Endodermal cell (in vitro differentiated cells): ENCODE results near the gene SNX14. TPM values are rescaled to one million over a fixed set of nuclear protein-coding genes. Genes with fewer than 3 reads are reported as not detected.
"Not testable (repeated sequence)": the region's sequence is repeated elsewhere in the genome, so short reads cannot be mapped to it uniquely, and the experiment has no call there.

Experiments used
- DNase-seq: peaks from one replicate; pipeline ENCODE4 v3.0.0-alpha.2; 2017
- H3K27ac ChIP-seq: 2 replicates; pipeline ENCODE4 v1.5.1; 2013; ENCODE audit warnings: mild to moderate bottlenecking, low read depth, low read length, moderate library complexity
- H3K27me3 ChIP-seq: 2 replicates; pipeline ENCODE4 v1.6.1; 2013; ENCODE audit warnings: mild to moderate bottlenecking, low read length, moderate library complexity; ENCODE audit not compliant: insufficient read depth, control insufficient read depth, poor library complexity, severe bottlenecking
- H3K36me3 ChIP-seq: 2 replicates; pipeline ENCODE4 v1.7.0; 2013; ENCODE audit warnings: mild to moderate bottlenecking, low read length, moderate library complexity; ENCODE audit not compliant: control insufficient read depth, insufficient read depth
- H3K4me1 ChIP-seq: one replicate; pipeline ENCODE4 v1.7.0; 2013; ENCODE audit warnings: low read length; ENCODE audit not compliant: control insufficient read depth, insufficient read depth
- H3K4me3 ChIP-seq: 2 replicates; pipeline ENCODE4 v1.5.1; 2013; ENCODE audit warnings: mild to moderate bottlenecking, low read length, moderate library complexity
- H3K9ac ChIP-seq: 2 replicates; pipeline ENCODE4 v1.6.1; 2013; ENCODE audit warnings: mild to moderate bottlenecking, low read length, moderate library complexity; ENCODE audit not compliant: poor library complexity, severe bottlenecking; ENCODE audit errors: extremely low read depth
- H3K9me3 ChIP-seq: 2 replicates; pipeline ENCODE4 v1.6.1; 2013; ENCODE audit warnings: mild to moderate bottlenecking, low read length, moderate library complexity; ENCODE audit not compliant: control insufficient read depth
- H3K27ac Mint-ChIP-seq: 2 replicates; pipeline ENCODE4 v1.8.0; 2020; ENCODE audit warnings: mixed read lengths
- H3K27me3 Mint-ChIP-seq: 2 replicates; pipeline ENCODE4 v1.8.0; 2021; ENCODE audit warnings: mild to moderate bottlenecking, mixed read lengths; ENCODE audit not compliant: insufficient read depth
- H3K36me3 Mint-ChIP-seq: 2 replicates; pipeline ENCODE4 v1.8.0; 2020; ENCODE audit warnings: low read depth, mixed read lengths
- H3K4me1 Mint-ChIP-seq: 2 replicates; pipeline ENCODE4 v1.8.0; 2020; ENCODE audit warnings: mixed read lengths
- H3K4me3 Mint-ChIP-seq: 2 replicates; pipeline ENCODE4 v1.8.0; 2020; ENCODE audit warnings: mild to moderate bottlenecking, moderate library complexity, mixed read lengths
- H3K9me3 Mint-ChIP-seq: 2 replicates; pipeline ENCODE4 v1.8.0; 2020; ENCODE audit warnings: mild to moderate bottlenecking, mixed read lengths
- CTCF ChIP-seq: fragments of 200-600 bp; sonication (generic); conservative IDR thresholded peaks from 2 replicates; pipeline ENCODE4 v1.5.0; 2021; ENCODE audit warnings: antibody characterized with exemption, mild to moderate bottlenecking
- WGBS, 2 experiments: methylation state at CpG; one replicate each; pipeline versions ENCODE4 v1.1.5 to v1.1.7; 2013; ENCODE audit warnings: missing lambda C conversion rate in 2 of 2, mixed read lengths in 1 of 2; ENCODE audit not compliant: insufficient coverage in 1 of 2, insufficient read length in 1 of 2; 5-methylcytosine and 5-hydroxymethylcytosine counted together
- total RNA-seq, 2 donors: library from RNA; stranded (reverse); fragmentation: NEBNext Ultra II Directional in 1 of 2; extraction: Animal tissue kit (Norgen Biotek cat#: 25700) in 1 of 2; gene quantifications; 2 replicates in 1 of 2; 3 replicates in 1 of 2; pipeline ENCODE4 v1.2.1, GENCODE V29; 2021

Gene SNX14
- total RNA-seq, 2 donors from 2014 or later = 61.3 to 69.6 TPM

GRCh38 chr6:85637579-85637978 is 43.9 kb upstream of the SNX14 start:
- Histone ChIP-seq H3K4me1 (no peaks in the 10 kb centered on the region), H3K36me3 (peaks cover 84% of the 10 kb centered on the region), H3K9me3 (peaks cover 3% of the 10 kb centered on the region), H3K27me3 (no peaks in the 10 kb centered on the region), H3K27ac (no peak overlapping the region), H3K4me3 (no peak overlapping the region), H3K9ac (no peak overlapping the region)
- no peak for TF ChIP-seq CTCF
- Mint-ChIP-seq H3K4me3 (no peak overlapping the region), H3K36me3 (peaks cover 81% of the 10 kb centered on the region), H3K4me1 (peaks cover 20% of the 10 kb centered on the region), H3K27me3 (no peaks in the 10 kb centered on the region), H3K27ac (no peak overlapping the region), H3K9me3 (no peaks in the 10 kb centered on the region)
- DNase-seq = no peak
- WGBS, 2 experiments = 75 to 96% methylated on average over 2 to 3 of the region's 3 CpGs

- H3K4me1 ChIP-seq = no peaks in the 10 kb centered on the region
- H3K36me3 Mint-ChIP-seq = peaks cover 84% of the 10 kb centered on the region
- H3K36me3 ChIP-seq = peaks cover 94% of the 10 kb centered on the region
- 92 to 97% methylated on average over 5 to 6 of the region's 6 CpGs for WGBS, 2 experiments
- no peak for TF ChIP-seq CTCF
- no peak overlapping the region for H3K4me3 ChIP-seq
- H3K27ac Mint-ChIP-seq = no peak overlapping the region
- H3K9ac ChIP-seq = no peak overlapping the region
- H3K4me1 Mint-ChIP-seq = no peaks in the 10 kb centered on the region
- H3K27me3 Mint-ChIP-seq = no peaks in the 10 kb centered on the region
- H3K9me3 ChIP-seq = no peaks in the 10 kb centered on the region
- H3K9me3 Mint-ChIP-seq = no peaks in the 10 kb centered on the region
- no peak for DNase-seq
- H3K4me3 Mint-ChIP-seq = no peak overlapping the region
- no peaks in the 10 kb centered on the region for H3K27me3 ChIP-seq
- no peak overlapping the region for H3K27ac ChIP-seq
Observed at GRCh38 chr6:85632164-85632942, 38.7 kb upstream of the SNX14 start.

- not testable (repeated sequence) for H3K4me3 Mint-ChIP-seq, DNase-seq
Observed at GRCh38 chr6:85631117-85631516, 37.5 kb upstream of the SNX14 start.

More at GRCh38 chr6:85631117-85631516, 37.5 kb upstream of the SNX14 start:
- not testable (repeated sequence) for H3K27me3 Mint-ChIP-seq, H3K4me1 ChIP-seq, H3K27ac Mint-ChIP-seq, H3K9ac ChIP-seq, H3K4me3 ChIP-seq, H3K9me3 ChIP-seq, H3K9me3 Mint-ChIP-seq, H3K27me3 ChIP-seq, H3K4me1 Mint-ChIP-seq, H3K27ac ChIP-seq
- H3K36me3 Mint-ChIP-seq = peaks cover 84% of the 10 kb centered on the region
- WGBS, 2 experiments = 75 to 97% methylated on average over 1 to 5 of the region's 5 CpGs
- peaks cover 94% of the 10 kb centered on the region for H3K36me3 ChIP-seq
